ENCODE data around the gene COPG1.

GRCh38 chr3:129308636-129309035 is 59.2 kb downstream of the COPG1 start:
- TF ChIP-seq GATA3 (IDR thresholded peaks at IDR 0.05; ENCODE audit: low read depth, low read length) (no peak), GATA2 (IDR thresholded peaks at IDR 0.05; ENCODE audit: low read depth, low read length) (no peak)
